Measurements from ENCODE around the gene MS4A18. TPM values are rescaled to one million over a fixed set of nuclear protein-coding genes. Genes with fewer than 3 reads are reported as not detected.

MS4A18 gene
- total and polyA plus RNA-seq, 5 donors from 2014 or later, result not detected

DNA sequence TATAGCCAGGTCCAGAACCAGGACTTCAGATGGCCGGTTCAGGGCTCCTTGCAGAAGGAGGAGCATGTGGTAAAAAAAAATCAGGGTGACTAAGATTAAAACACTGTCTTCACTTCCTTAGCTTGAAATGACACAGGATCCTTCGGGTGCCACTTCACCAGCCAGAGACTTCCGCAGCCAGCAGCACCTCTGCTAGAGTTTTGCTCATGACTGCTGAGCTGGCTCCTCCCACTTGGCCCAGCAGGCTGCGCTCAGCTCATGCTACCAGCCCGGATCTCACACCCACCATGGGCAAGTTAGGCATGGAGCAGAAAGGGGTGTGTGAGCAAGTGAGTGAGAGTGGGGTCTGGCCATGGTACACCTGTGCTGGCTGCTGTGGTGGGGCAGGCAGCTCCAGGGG, 6.6 kb upstream of the MS4A18 start:
- Histone ChIP-seq H3K27ac (ENCODE audit: insufficient read depth, low read length, poor library complexity, severe bottlenecking) (no peak overlapping the region), H3K27me3 (ENCODE audit: control insufficient read depth, insufficient read depth, low read length) (peaks cover 6% of the 10 kb centered on the region), H3K36me3 (ENCODE audit: control insufficient read depth, insufficient read depth, low read length) (no peaks in the 10 kb centered on the region), H3K9me3 (ENCODE audit: control insufficient read depth in 2 of 2, low read length in 2 of 2) (no peaks in the 10 kb centered on the region), H3K4me3 (ENCODE audit: low read depth, low read length) (no peak overlapping the region), H3K4me1 (ENCODE audit: control insufficient read depth, insufficient read depth, low read length, poor library complexity, severe bottlenecking) (no peaks in the 10 kb centered on the region)
- Mint-ChIP-seq H3K4me3 (no peak overlapping the region), H3K27ac (no peak overlapping the region), H3K27me3 (peaks cover 15% of the 10 kb centered on the region), H3K36me3 (no peaks in the 10 kb centered on the region), H3K4me1 (no peaks in the 10 kb centered on the region), H3K9me3 (peaks cover 0 to 3% (median 0%) of the 10 kb centered on the region in 7 donors)
- DNase-seq (no peak), ATAC-seq (ENCODE audit: low read depth in 2 of 2) (peak in 1 of 2 donors; percentile 42)

DNA sequence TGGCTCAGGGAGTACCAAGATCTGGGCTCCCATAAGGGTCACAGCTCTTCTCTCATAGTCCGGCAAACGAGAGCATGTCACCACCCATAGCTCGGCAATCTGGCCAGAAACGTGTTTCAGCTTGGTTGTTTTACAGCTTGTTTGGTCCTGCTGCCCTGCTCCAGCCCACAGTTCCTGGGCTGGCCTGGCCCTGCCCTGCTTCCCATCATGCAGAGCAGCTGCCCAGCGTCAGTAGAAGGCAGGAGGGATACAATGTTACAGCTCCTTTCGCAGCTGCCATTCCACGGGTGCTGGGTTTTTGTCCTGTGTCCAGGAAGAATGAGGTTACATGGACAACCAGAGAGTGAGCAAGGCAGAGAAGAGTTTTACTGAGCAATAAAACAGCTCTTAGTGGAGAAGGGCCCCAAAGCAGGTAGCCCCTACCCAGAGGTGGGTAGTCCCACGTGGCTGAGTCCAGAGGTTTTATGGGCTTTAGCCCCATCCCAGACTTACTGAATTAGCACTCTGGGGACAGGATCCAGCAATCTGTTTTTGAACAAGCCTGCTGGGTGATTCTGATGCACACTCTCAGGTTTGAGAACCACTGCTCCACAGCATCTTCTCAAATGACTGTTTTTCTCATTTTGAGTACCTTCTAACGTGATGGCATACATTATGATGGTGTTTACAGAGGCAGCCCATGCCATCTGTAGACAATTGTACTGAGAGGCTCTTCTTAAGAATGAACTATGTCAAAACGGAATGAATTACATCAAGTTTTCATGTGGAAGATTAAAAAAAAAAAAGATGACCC, 5.8 kb upstream of the MS4A18 start:
- H3K27me3 ChIP-seq (ENCODE audit: control insufficient read depth, insufficient read depth, low read length), result peaks cover 6% of the 10 kb centered on the region
- Mint-ChIP-seq H3K4me1 (no peaks in the 10 kb centered on the region), H3K36me3 (no peaks in the 10 kb centered on the region), H3K9me3 (peaks cover 0 to 3% (median 0%) of the 10 kb centered on the region in 7 donors), H3K27ac (no peak overlapping the region), H3K27me3 (peaks cover 11% of the 10 kb centered on the region), H3K4me3 (no peak overlapping the region)
- H3K27ac ChIP-seq (ENCODE audit: insufficient read depth, low read length, poor library complexity, severe bottlenecking), result no peak overlapping the region
- no peaks in the 10 kb centered on the region for H3K36me3 ChIP-seq (ENCODE audit: control insufficient read depth, insufficient read depth, low read length)
- no peaks in the 10 kb centered on the region for H3K9me3 ChIP-seq (ENCODE audit: control insufficient read depth in 2 of 2, low read length in 2 of 2)
- ATAC-seq (ENCODE audit: low read depth in 2 of 2), result no peak
- no peaks in the 10 kb centered on the region for H3K4me1 ChIP-seq (ENCODE audit: control insufficient read depth, insufficient read depth, low read length, poor library complexity, severe bottlenecking)
- H3K4me3 ChIP-seq (ENCODE audit: low read depth, low read length), result no peak overlapping the region
- DNase-seq, result no peak

DNA sequence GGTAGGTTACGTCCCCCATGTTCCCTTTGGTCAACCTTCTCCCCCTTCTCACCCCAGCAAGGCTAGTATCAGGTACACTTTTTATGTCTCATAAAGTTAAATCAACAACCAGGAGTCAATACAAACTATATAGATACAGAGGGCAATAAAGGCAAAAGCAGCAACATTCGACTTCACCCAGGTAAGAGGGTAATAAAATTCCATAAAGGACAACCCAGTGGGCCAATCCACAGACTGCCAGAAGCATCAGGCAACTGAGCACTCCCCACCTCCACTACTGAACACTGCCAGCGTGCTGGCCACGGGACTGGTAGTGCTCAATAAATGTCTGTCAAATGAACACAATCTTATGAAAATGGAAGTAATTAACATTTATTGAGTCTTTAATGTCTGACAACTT, 5.1 kb upstream of the MS4A18 start:
- H3K4me3 ChIP-seq (ENCODE audit: low read depth, low read length), result no peak overlapping the region
- no peaks in the 10 kb centered on the region for H3K4me1 Mint-ChIP-seq
- H3K4me3 Mint-ChIP-seq, result no peak overlapping the region
- H3K27ac Mint-ChIP-seq, result peak overlapping the region in 1 of 3 donors; percentile 76
- H3K9me3 Mint-ChIP-seq, result peaks cover 0 to 3% (median 0%) of the 10 kb centered on the region in 7 donors
- H3K27ac ChIP-seq (ENCODE audit: insufficient read depth, low read length, poor library complexity, severe bottlenecking), result no peak overlapping the region
- H3K36me3 Mint-ChIP-seq, result no peaks in the 10 kb centered on the region
- H3K4me1 ChIP-seq (ENCODE audit: control insufficient read depth, insufficient read depth, low read length, poor library complexity, severe bottlenecking), result no peaks in the 10 kb centered on the region
- peaks cover 6% of the 10 kb centered on the region for H3K27me3 ChIP-seq (ENCODE audit: control insufficient read depth, insufficient read depth, low read length)
- DNase-seq (no peak), ATAC-seq (ENCODE audit: low read depth in 2 of 2) (no peak)
- no peaks in the 10 kb centered on the region for H3K36me3 ChIP-seq (ENCODE audit: control insufficient read depth, insufficient read depth, low read length)
- H3K9me3 ChIP-seq (ENCODE audit: control insufficient read depth in 2 of 2, low read length in 2 of 2), result no peaks in the 10 kb centered on the region
- H3K27me3 Mint-ChIP-seq, result peaks cover 8% of the 10 kb centered on the region

GRCh38 chr11:60720460-60720859, 4.1 kb upstream of the MS4A18 start:
- peaks cover 6% of the 10 kb centered on the region for H3K27me3 Mint-ChIP-seq

GRCh38 chr11:60725592-60725991, 1.1 kb downstream of the MS4A18 start:
- Histone ChIP-seq H3K36me3 (ENCODE audit: control insufficient read depth, insufficient read depth, low read length) (no peaks in the 10 kb centered on the region), H3K27ac (ENCODE audit: insufficient read depth, low read length, poor library complexity, severe bottlenecking) (no peak overlapping the region), H3K4me3 (ENCODE audit: low read depth, low read length) (no peak overlapping the region), H3K4me1 (ENCODE audit: control insufficient read depth, insufficient read depth, low read length, poor library complexity, severe bottlenecking) (no peaks in the 10 kb centered on the region), H3K9me3 (ENCODE audit: control insufficient read depth in 2 of 2, low read length in 2 of 2) (no peaks in the 10 kb centered on the region), H3K27me3 (ENCODE audit: control insufficient read depth, insufficient read depth, low read length) (peaks cover 4% of the 10 kb centered on the region)
- H3K4me1 Mint-ChIP-seq, result no peaks in the 10 kb centered on the region
- no peak for DNase-seq
- no peak overlapping the region for H3K27ac Mint-ChIP-seq
- H3K9me3 Mint-ChIP-seq, result peaks cover 0 to 2% (median 0%) of the 10 kb centered on the region in 7 donors
- ATAC-seq (ENCODE audit: low read depth in 2 of 2), result no peak
- no peak overlapping the region for H3K4me3 Mint-ChIP-seq
- H3K36me3 Mint-ChIP-seq, result no peaks in the 10 kb centered on the region
- peaks cover 4% of the 10 kb centered on the region for H3K27me3 Mint-ChIP-seq

More at GRCh38 chr11:60720460-60720859, 4.1 kb upstream of the MS4A18 start:
- Mint-ChIP-seq H3K27ac (no peak overlapping the region), H3K9me3 (peaks cover 0 to 3% (median 0%) of the 10 kb centered on the region in 7 donors), H3K4me1 (no peaks in the 10 kb centered on the region), H3K4me3 (no peak overlapping the region), H3K36me3 (no peaks in the 10 kb centered on the region)
- H3K36me3 ChIP-seq (ENCODE audit: control insufficient read depth, insufficient read depth, low read length), result no peaks in the 10 kb centered on the region
- ATAC-seq (ENCODE audit: low read depth in 2 of 2), result no peak
- H3K4me1 ChIP-seq (ENCODE audit: control insufficient read depth, insufficient read depth, low read length, poor library complexity, severe bottlenecking), result no peaks in the 10 kb centered on the region
- DNase-seq, result no peak
- H3K27me3 ChIP-seq (ENCODE audit: control insufficient read depth, insufficient read depth, low read length), result peaks cover 6% of the 10 kb centered on the region
- H3K9me3 ChIP-seq (ENCODE audit: control insufficient read depth in 2 of 2, low read length in 2 of 2), result no peaks in the 10 kb centered on the region
- no peak overlapping the region for H3K27ac ChIP-seq (ENCODE audit: insufficient read depth, low read length, poor library complexity, severe bottlenecking)
- H3K4me3 ChIP-seq (ENCODE audit: low read depth, low read length), result no peak overlapping the region

DNA sequence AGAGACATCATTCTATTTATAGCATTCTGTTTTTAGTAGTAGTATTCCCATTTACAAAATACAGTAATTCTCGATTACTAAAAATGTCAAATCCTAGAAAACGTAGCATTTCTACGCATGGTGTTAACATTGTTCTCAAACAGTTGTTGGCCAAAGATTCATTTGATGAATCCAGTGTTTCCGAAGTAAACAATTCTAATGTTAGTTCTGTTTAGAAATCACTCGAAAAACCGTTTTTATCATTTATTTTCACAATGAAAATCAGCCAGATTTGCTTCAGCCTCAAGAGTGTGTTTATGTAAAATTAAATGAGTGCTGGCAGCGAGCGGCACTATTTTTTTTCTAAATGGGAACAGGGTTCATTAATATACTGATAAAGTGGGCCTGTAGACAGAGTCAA, 7.1 kb downstream of the MS4A18 start:
- Mint-ChIP-seq H3K9me3 (peaks cover 0 to 2% (median 0%) of the 10 kb centered on the region in 7 donors), H3K27me3 (peaks cover 9% of the 10 kb centered on the region), H3K4me3 (no peak overlapping the region), H3K36me3 (no peaks in the 10 kb centered on the region), H3K27ac (no peak overlapping the region), H3K4me1 (no peaks in the 10 kb centered on the region)
- Histone ChIP-seq H3K9me3 (ENCODE audit: control insufficient read depth in 2 of 2, low read length in 2 of 2) (no peaks in the 10 kb centered on the region), H3K4me3 (ENCODE audit: low read depth, low read length) (no peak overlapping the region), H3K36me3 (ENCODE audit: control insufficient read depth, insufficient read depth, low read length) (no peaks in the 10 kb centered on the region), H3K27me3 (ENCODE audit: control insufficient read depth, insufficient read depth, low read length) (peaks cover 4% of the 10 kb centered on the region), H3K4me1 (ENCODE audit: control insufficient read depth, insufficient read depth, low read length, poor library complexity, severe bottlenecking) (no peaks in the 10 kb centered on the region), H3K27ac (ENCODE audit: insufficient read depth, low read length, poor library complexity, severe bottlenecking) (no peak overlapping the region)
- DNase-seq, result no peak
- ATAC-seq (ENCODE audit: low read depth in 2 of 2), result no peak

DNA sequence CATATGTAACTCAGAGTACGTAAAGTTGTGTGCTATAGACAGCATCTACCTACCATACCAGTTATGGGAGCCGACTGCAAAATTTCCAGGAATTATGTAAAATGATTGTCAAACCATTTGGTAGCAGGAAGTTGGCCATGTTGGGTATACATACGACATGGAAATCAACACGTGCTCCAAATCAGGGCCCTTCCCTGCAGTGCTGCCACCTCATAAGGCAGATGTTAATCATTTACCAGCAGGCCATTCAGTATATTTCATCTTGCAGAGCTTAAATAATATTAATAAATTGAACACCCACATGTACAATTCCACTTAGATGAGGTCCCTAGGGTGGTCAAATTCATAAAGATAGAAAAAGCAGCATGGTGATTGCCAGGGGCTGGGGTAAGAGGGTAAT, 9.8 kb downstream of the MS4A18 start:
- Histone ChIP-seq H3K9me3 (ENCODE audit: control insufficient read depth in 2 of 2, low read length in 2 of 2) (no peaks in the 10 kb centered on the region), H3K4me3 (ENCODE audit: low read depth, low read length) (no peak overlapping the region), H3K36me3 (ENCODE audit: control insufficient read depth, insufficient read depth, low read length) (no peaks in the 10 kb centered on the region), H3K27ac (ENCODE audit: insufficient read depth, low read length, poor library complexity, severe bottlenecking) (no peak overlapping the region), H3K27me3 (ENCODE audit: control insufficient read depth, insufficient read depth, low read length) (no peaks in the 10 kb centered on the region), H3K4me1 (ENCODE audit: control insufficient read depth, insufficient read depth, low read length, poor library complexity, severe bottlenecking) (no peaks in the 10 kb centered on the region)
- H3K36me3 Mint-ChIP-seq, result no peaks in the 10 kb centered on the region
- DNase-seq (no peak), ATAC-seq (ENCODE audit: low read depth in 2 of 2) (no peak)
- H3K4me3 Mint-ChIP-seq, result no peak overlapping the region
- H3K27ac Mint-ChIP-seq, result no peak overlapping the region
- H3K27me3 Mint-ChIP-seq, result peaks cover 16% of the 10 kb centered on the region
- H3K4me1 Mint-ChIP-seq, result no peaks in the 10 kb centered on the region
- peaks cover 0 to 2% (median 0%) of the 10 kb centered on the region in 7 donors for H3K9me3 Mint-ChIP-seq

GRCh38 chr11:60739114-60739513, 14.6 kb downstream of the MS4A18 start:
- Histone ChIP-seq H3K27ac (ENCODE audit: insufficient read depth, low read length, poor library complexity, severe bottlenecking) (no peak overlapping the region), H3K4me3 (ENCODE audit: low read depth, low read length) (no peak overlapping the region), H3K9me3 (ENCODE audit: control insufficient read depth in 2 of 2, low read length in 2 of 2) (no peaks in the 10 kb centered on the region), H3K27me3 (ENCODE audit: control insufficient read depth, insufficient read depth, low read length) (no peaks in the 10 kb centered on the region), H3K36me3 (ENCODE audit: control insufficient read depth, insufficient read depth, low read length) (no peaks in the 10 kb centered on the region), H3K4me1 (ENCODE audit: control insufficient read depth, insufficient read depth, low read length, poor library complexity, severe bottlenecking) (no peaks in the 10 kb centered on the region)
- Mint-ChIP-seq H3K4me3 (no peak overlapping the region), H3K27me3 (peaks cover 7% of the 10 kb centered on the region), H3K27ac (no peak overlapping the region), H3K36me3 (no peaks in the 10 kb centered on the region), H3K9me3 (peaks cover 0 to 3% (median 0%) of the 10 kb centered on the region in 7 donors), H3K4me1 (no peaks in the 10 kb centered on the region)
- DNase-seq (no peak), ATAC-seq (ENCODE audit: low read depth in 2 of 2) (no peak)

Measured in CD4-positive, CD25-positive, alpha-beta regulatory T cell (primary cell).